ENCODE measurements around the gene ANAPC7. TPM values are rescaled to one million over a fixed set of nuclear protein-coding genes. Genes with fewer than 3 reads are reported as not detected.

The ANAPC7 gene
- total and polyA plus RNA-seq, 2 donors (not counting 1 experiment from before 2014, with no cell fraction given): 48.7 to 49.5 TPM

DNA sequence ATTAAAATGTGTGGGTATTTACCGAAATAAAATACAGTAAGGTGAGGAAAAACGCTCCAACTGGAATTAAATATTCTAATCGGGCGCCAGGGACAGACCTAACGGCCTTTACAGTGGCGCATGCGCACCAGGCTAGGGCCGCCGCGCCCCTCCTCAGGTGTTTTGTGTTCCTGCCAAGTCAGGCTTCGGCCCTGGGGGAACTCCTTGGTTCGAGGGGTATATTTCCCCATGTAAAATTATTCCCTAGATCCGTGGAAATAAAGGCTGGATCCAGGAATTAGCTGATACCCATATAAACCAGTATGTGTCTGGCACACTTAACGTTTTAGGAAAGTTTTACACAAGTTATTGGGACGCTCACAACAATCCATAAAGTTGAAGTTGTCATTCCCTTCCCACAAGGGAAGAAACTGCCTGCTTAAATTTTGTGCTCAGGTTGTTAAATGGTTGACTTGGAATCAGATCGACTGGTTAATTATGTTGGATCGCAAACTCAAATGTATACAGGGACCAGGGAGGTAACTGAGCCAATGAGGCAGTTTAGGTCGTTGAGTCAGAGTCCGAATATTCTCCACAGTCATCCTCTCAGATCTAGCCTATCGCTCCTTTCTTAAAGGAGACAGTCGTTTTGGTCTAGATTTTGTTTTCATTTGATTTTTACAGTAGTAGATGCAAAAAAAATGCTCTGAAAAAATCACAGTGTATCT is 621 bp upstream of the ANAPC7 start:
- Histone ChIP-seq H3K4me1 (ENCODE audit: control insufficient read depth, extremely low read depth, insufficient read depth, low read length) (peaks cover 2% of the 10 kb centered on the region), H3K9ac (ENCODE audit: insufficient read depth, low read length) (peak overlapping the region; percentile 78), H2AFZ (ENCODE audit: low read length) (peak overlapping the region; percentile 100), H3K4me3 (replicated peaks in 1 of 4; ENCODE audit: control extremely low read depth in 1 of 4, insufficient read depth in 1 of 4, low read depth in 3 of 4, low read length in 4 of 4) (peak overlapping the region; percentile 81 to 100 (median 94)), H3K9me3 (ENCODE audit: control insufficient read depth, insufficient read depth, low read depth, low read length) (no peaks in the 10 kb centered on the region), H3K27ac (ENCODE audit: insufficient read depth, low read length) (peak overlapping the region; percentile 97), H3K4me2 (ENCODE audit: extremely low read depth, insufficient read depth, low read length) (peak overlapping the region; percentile 100), H3K27me3 (ENCODE audit: control insufficient read depth, insufficient read depth, low read length) (no peaks in the 10 kb centered on the region), H3K36me3 (ENCODE audit: control insufficient read depth, insufficient read depth, low read length) (peaks cover 5% of the 10 kb centered on the region), H3K79me2 (ENCODE audit: control insufficient read depth, insufficient read depth, low read length) (peaks cover 42% of the 10 kb centered on the region), H4K20me1 (ENCODE audit: control insufficient read depth, extremely low read depth, insufficient read depth, low read length) (no peaks in the 10 kb centered on the region)
- TF ChIP-seq, protein P1, sequence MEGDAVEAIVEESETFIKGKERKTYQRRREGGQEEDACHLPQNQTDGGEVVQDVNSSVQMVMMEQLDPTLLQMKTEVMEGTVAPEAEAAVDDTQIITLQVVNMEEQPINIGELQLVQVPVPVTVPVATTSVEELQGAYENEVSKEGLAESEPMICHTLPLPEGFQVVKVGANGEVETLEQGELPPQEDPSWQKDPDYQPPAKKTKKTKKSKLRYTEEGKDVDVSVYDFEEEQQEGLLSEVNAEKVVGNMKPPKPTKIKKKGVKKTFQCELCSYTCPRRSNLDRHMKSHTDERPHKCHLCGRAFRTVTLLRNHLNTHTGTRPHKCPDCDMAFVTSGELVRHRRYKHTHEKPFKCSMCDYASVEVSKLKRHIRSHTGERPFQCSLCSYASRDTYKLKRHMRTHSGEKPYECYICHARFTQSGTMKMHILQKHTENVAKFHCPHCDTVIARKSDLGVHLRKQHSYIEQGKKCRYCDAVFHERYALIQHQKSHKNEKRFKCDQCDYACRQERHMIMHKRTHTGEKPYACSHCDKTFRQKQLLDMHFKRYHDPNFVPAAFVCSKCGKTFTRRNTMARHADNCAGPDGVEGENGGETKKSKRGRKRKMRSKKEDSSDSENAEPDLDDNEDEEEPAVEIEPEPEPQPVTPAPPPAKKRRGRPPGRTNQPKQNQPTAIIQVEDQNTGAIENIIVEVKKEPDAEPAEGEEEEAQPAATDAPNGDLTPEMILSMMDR (conservative IDR thresholded peaks at IDR 0.05 in 1 of 2, IDR thresholded peaks at IDR 0.05 in 1 of 2; ENCODE audit: low read depth in 1 of 2, low read length in 2 of 2): no peak
- TF ChIP-seq EZH2 (IDR thresholded peaks at IDR 0.05; ENCODE audit: low read length, missing control alignments): no peak
- peak; percentile 41 to 72 for DNase-seq (ENCODE audit: low read depth in 2 of 2)

DNA sequence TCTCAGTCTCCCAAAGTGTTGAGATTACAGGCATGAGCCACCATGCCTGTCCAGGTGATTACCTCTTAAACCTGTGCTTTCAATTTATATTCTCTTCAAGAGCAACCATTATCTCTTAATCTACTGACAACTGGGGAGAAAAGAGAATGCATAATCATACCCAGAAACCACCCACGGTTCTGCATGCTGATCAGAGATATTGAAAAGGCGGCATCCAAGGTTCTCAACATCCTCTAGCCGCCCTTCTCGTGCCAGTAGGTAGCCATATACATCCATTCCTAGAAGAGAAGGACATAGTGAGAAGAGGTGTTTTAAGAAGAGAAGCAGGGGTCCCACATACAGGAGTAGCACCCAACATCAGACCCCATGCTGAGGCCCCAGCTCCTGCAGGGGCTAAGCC is 20.8 kb downstream of the ANAPC7 start:
- no peaks in the 10 kb centered on the region for H3K79me2 ChIP-seq (ENCODE audit: control insufficient read depth, insufficient read depth, low read length)
- no peaks in the 10 kb centered on the region for H3K9me3 ChIP-seq (ENCODE audit: control insufficient read depth, insufficient read depth, low read depth, low read length)
- H3K9ac ChIP-seq (ENCODE audit: insufficient read depth, low read length): no peak overlapping the region
- H3K27ac ChIP-seq (ENCODE audit: insufficient read depth, low read length): no peak overlapping the region
- H3K27me3 ChIP-seq (ENCODE audit: control insufficient read depth, insufficient read depth, low read length): no peaks in the 10 kb centered on the region
- H3K36me3 ChIP-seq (ENCODE audit: control insufficient read depth, insufficient read depth, low read length): peaks cover 6% of the 10 kb centered on the region
- H3K4me1 ChIP-seq (ENCODE audit: control insufficient read depth, extremely low read depth, insufficient read depth, low read length): no peaks in the 10 kb centered on the region
- TF ChIP-seq EZH2 (IDR thresholded peaks at IDR 0.05; ENCODE audit: low read length, missing control alignments): no peak
- TF ChIP-seq, protein P1 (conservative IDR thresholded peaks at IDR 0.05 in 1 of 2, IDR thresholded peaks at IDR 0.05 in 1 of 2; ENCODE audit: low read depth in 1 of 2, low read length in 2 of 2): no peak
- no peak overlapping the region for H3K4me3 ChIP-seq (replicated peaks in 1 of 4; ENCODE audit: control extremely low read depth in 1 of 4, insufficient read depth in 1 of 4, low read depth in 3 of 4, low read length in 4 of 4)
- DNase-seq (ENCODE audit: low read depth in 2 of 2): no peak
- no peaks in the 10 kb centered on the region for H4K20me1 ChIP-seq (ENCODE audit: control insufficient read depth, extremely low read depth, insufficient read depth, low read length)
- H3K4me2 ChIP-seq (ENCODE audit: extremely low read depth, insufficient read depth, low read length): no peak overlapping the region
- no peak overlapping the region for H2AFZ ChIP-seq (ENCODE audit: low read length)

DNA sequence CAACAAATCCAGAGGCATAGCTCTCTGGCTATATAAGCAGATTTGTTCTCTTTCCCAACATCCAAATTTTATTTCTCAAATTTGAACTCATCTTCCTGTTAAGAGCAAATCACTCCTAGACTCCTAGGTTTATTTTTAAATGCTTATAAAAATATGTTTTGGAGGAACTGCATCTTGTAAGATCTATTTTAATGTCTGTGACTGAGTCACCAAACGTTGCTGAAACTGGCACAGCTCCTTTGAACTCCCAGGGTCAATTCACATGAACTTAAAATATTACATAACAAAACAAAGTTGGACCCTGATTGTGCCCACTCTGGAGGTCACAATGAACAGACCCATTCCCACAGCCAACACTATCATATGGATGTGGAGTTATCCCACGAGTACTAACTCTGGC is 23.9 kb downstream of the ANAPC7 start:
- Histone ChIP-seq H2AFZ (ENCODE audit: low read length) (no peak overlapping the region), H4K20me1 (ENCODE audit: control insufficient read depth, extremely low read depth, insufficient read depth, low read length) (no peaks in the 10 kb centered on the region), H3K27me3 (ENCODE audit: control insufficient read depth, insufficient read depth, low read length) (no peaks in the 10 kb centered on the region), H3K9ac (ENCODE audit: insufficient read depth, low read length) (no peak overlapping the region), H3K4me3 (replicated peaks in 1 of 4; ENCODE audit: control extremely low read depth in 1 of 4, insufficient read depth in 1 of 4, low read depth in 3 of 4, low read length in 4 of 4) (no peak overlapping the region), H3K79me2 (ENCODE audit: control insufficient read depth, insufficient read depth, low read length) (no peaks in the 10 kb centered on the region), H3K4me2 (ENCODE audit: extremely low read depth, insufficient read depth, low read length) (no peak overlapping the region), H3K27ac (ENCODE audit: insufficient read depth, low read length) (no peak overlapping the region), H3K4me1 (ENCODE audit: control insufficient read depth, extremely low read depth, insufficient read depth, low read length) (no peaks in the 10 kb centered on the region), H3K9me3 (ENCODE audit: control insufficient read depth, insufficient read depth, low read depth, low read length) (no peaks in the 10 kb centered on the region), H3K36me3 (ENCODE audit: control insufficient read depth, insufficient read depth, low read length) (peaks cover 9% of the 10 kb centered on the region)
- TF ChIP-seq, protein P1 (conservative IDR thresholded peaks at IDR 0.05 in 1 of 2, IDR thresholded peaks at IDR 0.05 in 1 of 2; ENCODE audit: low read depth in 1 of 2, low read length in 2 of 2): no peak
- TF ChIP-seq EZH2 (IDR thresholded peaks at IDR 0.05; ENCODE audit: low read length, missing control alignments): no peak
- DNase-seq (ENCODE audit: low read depth in 2 of 2): no peak

Data from fibroblast of lung (primary cell).